H1 (cell line): ENCODE data around the gene SNX32. TPM values are rescaled to one million over a fixed set of nuclear protein-coding genes. Genes with fewer than 3 reads are reported as not detected.

ENCODE experiments used
- ASH2L ChIP-seq: fragments of 200-600, 300-600 bp; sonication (generic); IDR thresholded peaks from one replicate; pipeline ENCODE4 v1.7.1; 2017; ENCODE audit warnings: low read length
- NRF1 ChIP-seq: IDR thresholded peaks from 2 replicates; pipeline ENCODE4 v1.6.1; 2011; ENCODE audit warnings: mild to moderate bottlenecking, low read depth, low read length, improper control_type of control experiment
- PHF8 ChIP-seq: fragments of 200-600 bp; sonication (generic); conservative IDR thresholded peaks from 2 replicates; pipeline ENCODE4 v1.7.1; 2012; ENCODE audit warnings: low read depth, mild to moderate bottlenecking, inconsistent platforms, low read length, moderate library complexity
- RBBP5 ChIP-seq: IDR thresholded peaks from 2 replicates; pipeline ENCODE4 v1.7.1; 2012; ENCODE audit warnings: low read depth, mild to moderate bottlenecking, inconsistent platforms, low read length, moderate library complexity, borderline replicate concordance
- SAP30 ChIP-seq: fragments of 300-600 bp; sonication (generic); IDR thresholded peaks from 2 replicates; pipeline ENCODE4 v1.7.1; 2012; ENCODE audit warnings: low read length, moderate library complexity, mild to moderate bottlenecking, inconsistent platforms; ENCODE audit not compliant: insufficient read depth, insufficient replicate concordance
- SIX5 ChIP-seq: IDR thresholded peaks from 2 replicates; pipeline ENCODE4 v1.6.1; 2011; ENCODE audit warnings: mild to moderate bottlenecking, low read depth, low read length
- polyA plus RNA-seq, 7 experiments: library from polyadenylated mRNA; depleted of rRNA in 3 of 7; stranded (reverse) in 5 of 7; unstranded in 2 of 7; fragments of >200 nt in 5 of 7; fragments of 200-250 nt in 2 of 7; gene quantifications; 1 replicate in 5 of 7; 2 replicates in 1 of 7; 4 replicates in 1 of 7; pipeline versions ENCODE4 v1.2.1 to v1.2.3, GENCODE V29; 2011 to 2013; ENCODE audit warnings: missing spikeins in 2 of 7, mixed read lengths in 2 of 7
- total RNA-seq: library from RNA; stranded (reverse); fragmentation: NEBNext Ultra II Directional; extraction: Animal tissue kit (Norgen Biotek cat#: 25700); gene quantifications from 2 replicates; pipeline ENCODE4 v1.2.1, GENCODE V29; 2021

SNX32 gene
- total and polyA plus RNA-seq, 2 of the 8 experiments (the other 6 are each of a cell fraction or from before 2014, with no cell fraction given): 0.76 to 2.2 TPM

- TF ChIP-seq PHF8 (no peak), SAP30 (no peak), RBBP5 (no peak), SIX5 (no peak), ASH2L (no peak), NRF1 (no peak)
Measured at GRCh38 chr11:65896034-65896999, 62.6 kb downstream of the SNX32 start (continued).
